GM15510 (cell line): ENCODE measurements around the gene DPH1.

Experiments
- POLR2A ChIP-seq: IDR thresholded peaks from 3 replicates; pipeline ENCODE4 v1.6.1; 2011; ENCODE audit warnings: borderline replicate concordance; ENCODE audit not compliant: insufficient read length; ENCODE audit errors: extremely low read depth

Gene DPH1

GRCh38 chr17:2035541-2036488 lies 5.9 kb downstream of the DPH1 start:
- TF ChIP-seq POLR2A = no peak

DNA sequence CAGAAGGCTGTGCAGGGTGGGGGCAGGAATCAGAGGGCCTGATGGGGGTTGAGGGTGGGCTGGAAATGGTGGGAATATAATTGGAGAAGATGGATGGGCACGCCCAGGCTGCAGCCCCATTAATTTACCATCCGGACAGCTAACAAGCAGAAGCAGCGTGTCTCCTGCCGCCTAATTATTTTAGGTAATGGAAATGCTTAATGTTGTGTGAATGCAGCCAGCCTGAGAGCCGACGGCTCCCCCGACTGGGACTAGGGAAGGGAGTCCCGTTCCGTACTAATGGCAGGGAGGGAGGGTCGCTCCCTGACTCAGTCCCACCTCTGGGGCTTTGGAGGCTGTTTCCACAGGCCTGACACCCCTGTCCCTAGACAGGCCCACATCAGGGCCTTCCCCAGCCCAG lies 7.2 kb downstream of the DPH1 start:
- no peak for TF ChIP-seq POLR2A

GRCh38 chr17:2040219-2040827 lies 10.4 kb downstream of the DPH1 start:
- no peak for TF ChIP-seq POLR2A

- TF ChIP-seq POLR2A = no peak
These were observed 11.1 kb downstream of the DPH1 start for GRCh38 chr17:2040942-2041560.

DNA sequence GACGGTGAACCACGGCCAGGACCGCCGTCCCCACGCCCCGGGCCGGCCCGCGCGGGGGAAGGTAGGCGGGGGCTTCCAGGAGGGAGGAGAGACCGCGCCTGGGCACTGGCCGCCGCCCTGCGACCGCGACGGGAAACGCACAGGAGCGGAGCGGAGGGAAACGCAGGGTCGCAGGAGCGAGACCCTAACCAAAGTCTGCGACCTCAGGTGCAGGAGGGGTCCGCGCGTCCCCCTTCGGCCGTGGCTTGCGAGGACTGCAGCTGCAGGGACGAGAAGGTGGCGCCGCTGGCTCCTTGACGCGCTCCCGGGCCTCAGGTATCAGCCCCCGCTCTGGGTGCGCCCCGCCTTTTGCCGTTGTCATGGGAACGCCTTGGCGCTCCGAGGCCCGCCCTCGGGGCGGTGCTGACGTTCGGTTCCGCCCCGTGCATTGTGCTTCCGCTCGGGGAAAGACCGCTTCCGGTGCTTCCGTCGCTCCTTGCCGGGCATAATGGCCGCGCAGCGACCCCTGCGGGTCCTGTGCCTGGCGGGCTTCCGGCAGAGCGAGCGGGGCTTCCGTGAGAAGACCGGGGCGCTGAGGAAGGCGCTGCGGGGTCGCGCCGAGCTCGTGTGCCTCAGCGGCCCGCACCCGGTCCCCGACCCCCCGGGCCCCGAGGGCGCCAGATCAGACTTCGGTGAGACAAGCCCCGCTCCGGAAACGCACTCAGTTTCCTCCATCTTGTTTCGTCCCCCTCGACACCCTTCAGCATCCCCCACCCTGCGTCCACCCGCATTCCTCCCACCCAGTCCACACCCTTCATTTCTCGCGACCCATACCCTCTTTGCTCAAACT lies 11.8 kb downstream of the DPH1 start, which contains the start of gene OVCA2:
TSS of gene OVCA2 (plus strand) at position 462 of the 829 bp plus-strand sequence. CDS start at position 488, 26 bp downstream.
- TF ChIP-seq POLR2A = peak; percentile 82

DNA sequence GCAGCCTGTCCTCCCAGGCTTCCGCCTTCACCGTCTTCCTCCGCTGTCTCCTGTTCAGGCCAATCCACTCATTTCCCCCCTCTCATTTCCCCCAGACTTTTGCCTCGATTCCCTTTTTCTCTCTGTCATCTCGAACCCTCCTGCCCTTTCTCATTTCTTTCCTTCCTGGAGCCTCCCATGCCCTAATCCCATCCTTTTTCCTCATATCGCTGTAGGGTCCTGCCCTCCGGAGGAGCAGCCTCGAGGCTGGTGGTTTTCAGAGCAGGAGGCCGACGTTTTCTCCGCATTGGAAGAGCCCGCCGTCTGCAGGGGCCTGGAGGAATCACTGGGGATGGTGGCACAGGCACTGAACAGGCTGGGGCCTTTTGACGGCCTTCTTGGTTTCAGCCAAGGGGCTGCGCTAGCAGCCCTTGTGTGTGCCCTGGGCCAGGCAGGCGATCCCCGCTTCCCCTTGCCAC lies 12.5 kb downstream of the DPH1 start:
- TF ChIP-seq POLR2A = no peak

- no peak for TF ChIP-seq POLR2A
These were observed 13.0 kb downstream of the DPH1 start for GRCh38 chr17:2042933-2043332.

- no peak for TF ChIP-seq POLR2A
These were observed 13.8 kb downstream of the DPH1 start for GRCh38 chr17:2043785-2044184.

DNA sequence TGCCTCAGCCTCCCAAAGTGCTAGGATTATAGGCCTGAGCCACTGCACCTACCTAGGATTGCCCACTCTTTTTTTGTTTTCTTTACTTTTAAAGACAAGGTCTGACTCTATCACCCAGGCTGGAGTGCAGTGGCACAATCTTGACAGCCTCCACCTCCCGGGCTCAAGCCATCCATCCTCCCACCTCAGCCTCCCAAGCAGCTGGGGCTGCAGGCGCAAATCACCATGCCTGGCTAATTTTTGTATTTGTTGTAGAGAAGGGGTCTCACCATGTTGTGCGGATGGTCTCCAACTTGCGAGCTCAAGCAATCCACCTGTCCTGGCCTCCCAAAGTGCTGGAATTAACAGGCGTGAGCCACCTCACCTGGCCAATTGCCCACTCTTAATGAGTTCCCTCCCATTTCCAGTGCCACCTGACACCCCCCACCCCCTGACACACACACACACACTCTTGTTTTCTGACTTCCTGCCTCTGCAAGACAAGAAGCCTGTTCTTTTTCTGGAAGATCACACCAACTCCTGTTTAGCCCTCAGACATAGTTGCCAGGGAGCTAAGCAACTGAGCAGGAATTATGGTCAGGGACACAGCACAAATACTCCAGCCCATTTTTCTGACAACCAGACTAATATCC lies 14.4 kb downstream of the DPH1 start:
- TF ChIP-seq POLR2A = no peak

DNA sequence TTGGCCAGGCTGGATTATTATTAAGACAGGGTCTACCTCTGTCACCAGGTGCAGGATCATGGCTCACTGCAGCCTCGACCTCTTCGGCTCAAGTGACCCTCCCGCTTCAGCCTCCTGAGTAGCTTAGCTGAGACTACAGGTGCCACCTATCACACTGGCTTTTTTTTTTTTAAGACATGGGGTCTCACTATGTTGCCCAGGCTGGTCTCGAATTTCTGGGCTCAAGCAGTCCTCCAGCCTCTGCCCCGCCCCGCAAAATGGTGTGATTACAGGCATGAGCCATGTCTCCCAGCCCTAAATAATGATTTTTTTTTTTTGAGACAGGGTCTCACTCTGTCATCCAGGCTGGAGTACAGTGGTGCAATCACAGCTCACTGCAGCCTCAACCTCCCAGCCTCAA lies 17.6 kb downstream of the DPH1 start:
- TF ChIP-seq POLR2A = no peak

DNA sequence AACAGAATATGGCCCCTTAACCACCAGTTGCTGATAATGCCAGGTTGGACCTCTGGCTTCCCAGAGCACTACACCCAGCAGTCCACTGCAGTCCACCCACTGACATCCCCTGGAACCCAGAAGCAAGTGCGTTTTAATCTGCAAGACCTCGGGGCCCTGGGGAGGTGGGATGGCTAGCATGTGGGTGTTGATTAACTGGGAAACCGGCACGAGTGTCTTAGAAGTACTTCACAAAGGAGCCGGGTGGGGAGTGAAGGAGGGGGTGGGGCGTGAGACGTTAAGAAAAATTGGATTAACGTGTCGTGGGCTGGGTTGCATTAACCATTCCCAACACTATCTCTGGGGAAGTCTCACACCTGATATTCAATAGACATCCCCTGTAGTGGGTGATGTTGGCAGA lies 18.9 kb downstream of the DPH1 start:
- no peak for TF ChIP-seq POLR2A

DNA sequence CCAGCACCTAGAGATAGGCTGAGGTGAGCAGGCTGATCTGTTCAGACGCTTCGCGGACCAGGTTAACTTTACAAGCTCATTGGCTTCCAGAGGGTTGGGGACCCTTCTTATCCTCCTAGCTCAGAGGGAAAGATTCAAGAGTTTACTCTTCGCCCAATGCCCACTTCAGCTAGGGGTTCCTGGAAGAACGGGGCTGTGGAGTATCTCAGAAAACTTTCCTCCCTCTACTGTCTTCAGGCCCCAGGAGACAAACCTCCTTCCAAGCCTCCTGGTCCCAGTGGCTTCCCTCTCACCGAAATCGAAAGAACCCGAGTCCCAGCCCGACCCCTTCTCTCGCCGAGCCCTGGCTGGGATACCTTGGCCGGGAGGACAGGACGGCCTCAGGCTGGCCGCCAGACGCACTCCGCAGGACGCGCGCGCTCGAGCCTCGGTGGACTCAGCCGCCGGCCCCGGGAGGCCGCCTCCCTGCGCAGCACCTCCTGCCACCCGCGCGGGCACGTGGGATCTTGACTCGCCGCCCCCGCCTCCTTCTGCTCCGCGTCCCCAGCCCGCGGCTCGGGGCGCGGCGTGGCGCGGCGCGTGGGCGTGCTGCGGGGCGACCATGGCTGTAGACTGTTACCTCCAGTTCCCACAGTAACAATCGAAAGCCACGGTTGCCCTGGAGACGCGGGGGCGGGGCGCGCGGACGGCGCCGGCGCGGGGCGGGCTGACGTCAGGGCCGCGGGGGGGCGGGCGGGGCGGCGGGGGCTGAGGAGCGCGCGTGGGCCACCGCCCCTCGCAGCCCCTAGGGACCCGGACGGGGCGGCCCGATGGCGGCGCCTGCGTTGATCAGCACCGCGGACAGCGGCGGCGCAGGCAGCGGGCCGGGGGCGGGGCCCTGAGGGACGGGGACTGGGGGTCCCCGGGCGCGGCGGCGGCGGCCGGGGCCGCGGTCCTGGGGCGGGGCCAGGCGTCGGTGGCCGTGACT lies 19.7 kb downstream of the DPH1 start:
- TF ChIP-seq POLR2A = no peak
